ENCODE results near the gene ZBTB1.

ZBTB1 gene, protein sequence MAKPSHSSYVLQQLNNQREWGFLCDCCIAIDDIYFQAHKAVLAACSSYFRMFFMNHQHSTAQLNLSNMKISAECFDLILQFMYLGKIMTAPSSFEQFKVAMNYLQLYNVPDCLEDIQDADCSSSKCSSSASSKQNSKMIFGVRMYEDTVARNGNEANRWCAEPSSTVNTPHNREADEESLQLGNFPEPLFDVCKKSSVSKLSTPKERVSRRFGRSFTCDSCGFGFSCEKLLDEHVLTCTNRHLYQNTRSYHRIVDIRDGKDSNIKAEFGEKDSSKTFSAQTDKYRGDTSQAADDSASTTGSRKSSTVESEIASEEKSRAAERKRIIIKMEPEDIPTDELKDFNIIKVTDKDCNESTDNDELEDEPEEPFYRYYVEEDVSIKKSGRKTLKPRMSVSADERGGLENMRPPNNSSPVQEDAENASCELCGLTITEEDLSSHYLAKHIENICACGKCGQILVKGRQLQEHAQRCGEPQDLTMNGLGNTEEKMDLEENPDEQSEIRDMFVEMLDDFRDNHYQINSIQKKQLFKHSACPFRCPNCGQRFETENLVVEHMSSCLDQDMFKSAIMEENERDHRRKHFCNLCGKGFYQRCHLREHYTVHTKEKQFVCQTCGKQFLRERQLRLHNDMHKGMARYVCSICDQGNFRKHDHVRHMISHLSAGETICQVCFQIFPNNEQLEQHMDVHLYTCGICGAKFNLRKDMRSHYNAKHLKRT

DNA sequence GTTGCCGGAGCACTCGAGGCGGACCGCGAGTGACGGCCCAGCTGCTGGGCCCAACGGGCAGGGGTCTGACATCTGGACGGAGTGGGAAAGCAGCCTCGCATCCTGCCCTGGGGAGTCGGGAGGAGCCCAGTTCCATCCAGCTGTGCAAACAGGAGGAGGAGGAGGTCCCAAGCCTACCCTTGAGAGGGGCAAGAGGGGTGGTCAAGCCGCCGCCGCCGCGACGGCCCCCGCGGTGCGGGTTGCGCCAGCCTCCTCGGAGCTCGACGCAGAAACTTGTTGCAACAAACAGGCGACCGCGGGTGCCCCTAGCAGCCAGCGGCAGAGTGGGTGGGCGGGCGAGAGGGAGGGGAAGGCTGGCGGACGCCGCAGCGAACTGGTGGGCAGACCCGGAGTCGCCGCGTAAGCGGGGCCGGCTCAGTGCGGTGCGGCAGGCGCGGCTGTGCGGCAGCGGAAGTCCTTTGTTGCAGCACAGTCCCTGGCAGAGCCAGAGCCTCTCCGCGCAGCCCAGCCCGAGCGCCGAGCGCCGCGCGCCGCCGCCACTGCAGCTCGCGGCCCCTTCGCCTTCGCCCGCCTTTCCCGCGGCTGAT is at the start of gene ZBTB1:
TSS of gene ZBTB1 (plus strand) at position 461 of the 587 bp plus-strand sequence. CDS start 16,735 bp downstream, outside the sequence.
- Mint-ChIP-seq H3K27me3 (no peaks in the 10 kb centered on the region), H3K9me3 (no peaks in the 10 kb centered on the region), H3K4me3 (peak within 1 kb of the TSS; percentile 98), H3K27ac (peak within 1 kb of the TSS; percentile 100), H3K4me1 (ENCODE audit: low read depth) (peaks cover 76% of the 10 kb centered on the region), H3K36me3 (ENCODE audit: low read depth) (peaks cover 33% of the 10 kb centered on the region)

DNA sequence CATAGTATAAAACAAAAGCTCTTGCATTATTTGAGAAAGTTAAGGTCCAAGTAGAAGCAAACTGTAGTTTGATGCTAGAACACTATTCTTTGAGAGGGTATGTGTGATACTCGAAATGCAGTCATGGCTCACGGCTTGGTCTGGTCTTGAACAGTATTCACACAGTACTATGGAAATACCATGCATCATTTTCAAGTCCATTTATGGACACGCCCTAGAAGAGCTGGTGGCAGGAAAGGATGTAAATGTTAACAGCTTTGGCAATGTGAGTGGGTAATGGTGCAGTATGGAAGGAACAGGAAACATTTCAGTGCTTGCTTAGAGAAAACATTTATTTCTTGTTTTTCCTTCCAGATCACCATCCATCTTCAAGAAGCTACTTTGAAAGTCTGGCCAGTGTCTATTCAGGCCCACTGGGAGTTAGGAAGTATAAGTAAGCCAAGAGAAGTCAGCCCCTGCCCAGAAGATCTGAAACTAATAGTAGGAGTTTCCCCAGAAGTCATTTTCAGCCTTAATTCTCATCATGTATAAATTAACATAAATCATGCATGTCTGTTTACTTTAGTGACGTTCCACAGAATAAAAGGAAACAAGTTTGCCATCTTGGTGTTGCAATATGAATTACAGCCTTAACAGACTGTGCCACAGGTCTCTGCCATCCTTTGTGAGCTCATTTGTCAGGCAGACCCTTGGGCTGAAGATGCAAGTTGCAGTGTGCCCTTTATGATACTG is 45.0 kb upstream of the ZBTB1 start:
- H3K36me3 Mint-ChIP-seq (ENCODE audit: low read depth): peaks cover 56% of the 10 kb centered on the region
- H3K27ac Mint-ChIP-seq: no peak overlapping the region

DNA sequence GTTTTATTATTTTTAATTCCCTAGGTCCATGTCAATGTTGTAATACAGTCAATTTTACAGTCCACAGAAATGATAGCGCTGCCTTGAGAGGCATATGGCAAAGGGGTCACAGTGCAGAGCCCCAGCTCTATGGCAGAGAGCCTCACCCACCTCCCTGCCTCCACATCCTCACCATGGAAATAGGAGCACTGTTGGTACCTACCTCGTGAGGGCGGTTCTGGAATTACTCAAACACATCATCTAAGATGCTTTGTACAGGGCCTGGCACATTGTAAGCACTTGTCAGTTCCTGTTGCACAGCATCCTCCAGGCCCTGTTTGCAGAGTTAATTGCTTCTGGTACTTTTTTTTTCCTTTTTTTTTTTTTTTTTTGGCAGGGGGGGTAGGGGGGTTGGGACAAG is 43.3 kb upstream of the ZBTB1 start:
- Mint-ChIP-seq H3K4me1 (ENCODE audit: low read depth) (peaks cover 35% of the 10 kb centered on the region), H3K4me3 (no peak overlapping the region), H3K36me3 (ENCODE audit: low read depth) (peaks cover 40% of the 10 kb centered on the region), H3K27me3 (no peaks in the 10 kb centered on the region), H3K27ac (no peak overlapping the region), H3K9me3 (no peaks in the 10 kb centered on the region)

More for the DNA sequence above, 45.0 kb upstream of the ZBTB1 start:
- no peaks in the 10 kb centered on the region for H3K27me3 Mint-ChIP-seq
- H3K4me1 Mint-ChIP-seq (ENCODE audit: low read depth): peaks cover 23% of the 10 kb centered on the region
- H3K9me3 Mint-ChIP-seq: no peaks in the 10 kb centered on the region
- H3K4me3 Mint-ChIP-seq: no peak overlapping the region

DNA sequence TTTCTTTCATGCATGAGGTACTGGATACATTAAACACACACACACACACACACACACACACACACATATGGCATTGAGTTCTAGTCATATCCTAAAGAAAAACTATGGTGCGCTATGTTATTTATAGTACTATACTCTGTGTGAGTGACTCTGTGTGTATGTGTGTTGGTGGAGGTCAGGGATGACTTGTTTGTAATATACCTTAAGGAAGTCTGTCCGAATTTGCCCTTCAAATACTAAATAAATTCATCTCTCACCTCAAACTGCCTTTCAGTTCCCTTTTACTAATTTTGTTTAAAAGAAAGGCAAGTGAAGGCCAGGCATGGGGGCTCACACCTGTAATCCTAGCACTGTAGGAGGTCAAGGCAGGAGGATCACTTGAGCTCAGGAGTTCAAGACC is 41.4 kb upstream of the ZBTB1 start:
- peak overlapping the region; percentile 52 for H3K27ac Mint-ChIP-seq

DNA sequence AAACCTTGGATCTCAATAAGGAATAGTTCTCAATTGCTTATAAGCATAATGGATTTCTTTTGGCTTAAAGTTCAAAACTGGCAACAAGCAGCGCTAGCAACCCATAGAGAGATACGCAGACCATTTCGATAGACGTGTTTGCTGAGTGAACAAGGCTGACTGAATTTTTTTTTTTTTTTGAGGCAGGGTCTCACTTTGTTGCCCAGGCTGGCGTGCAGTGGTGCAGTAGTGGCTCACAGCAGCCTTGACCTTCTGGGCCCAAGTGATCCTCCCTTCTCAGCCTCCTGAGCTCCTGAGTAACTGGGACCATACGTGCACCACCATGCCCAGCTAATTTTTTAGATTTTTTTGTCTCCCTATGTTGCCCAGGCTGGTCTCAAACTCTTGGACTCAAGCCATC is 40.7 kb upstream of the ZBTB1 start:
- H3K27ac Mint-ChIP-seq: no peak overlapping the region
- H3K27me3 Mint-ChIP-seq: no peaks in the 10 kb centered on the region
- H3K4me3 Mint-ChIP-seq: peak overlapping the region; percentile 85
- peaks cover 58% of the 10 kb centered on the region for H3K4me1 Mint-ChIP-seq (ENCODE audit: low read depth)
- H3K9me3 Mint-ChIP-seq: no peaks in the 10 kb centered on the region
- H3K36me3 Mint-ChIP-seq (ENCODE audit: low read depth): peaks cover 19% of the 10 kb centered on the region

More for the DNA sequence above, 41.4 kb upstream of the ZBTB1 start:
- Mint-ChIP-seq H3K36me3 (ENCODE audit: low read depth) (peaks cover 26% of the 10 kb centered on the region), H3K4me3 (no peak overlapping the region), H3K9me3 (no peaks in the 10 kb centered on the region), H3K4me1 (ENCODE audit: low read depth) (peaks cover 53% of the 10 kb centered on the region), H3K27me3 (no peaks in the 10 kb centered on the region)

DNA sequence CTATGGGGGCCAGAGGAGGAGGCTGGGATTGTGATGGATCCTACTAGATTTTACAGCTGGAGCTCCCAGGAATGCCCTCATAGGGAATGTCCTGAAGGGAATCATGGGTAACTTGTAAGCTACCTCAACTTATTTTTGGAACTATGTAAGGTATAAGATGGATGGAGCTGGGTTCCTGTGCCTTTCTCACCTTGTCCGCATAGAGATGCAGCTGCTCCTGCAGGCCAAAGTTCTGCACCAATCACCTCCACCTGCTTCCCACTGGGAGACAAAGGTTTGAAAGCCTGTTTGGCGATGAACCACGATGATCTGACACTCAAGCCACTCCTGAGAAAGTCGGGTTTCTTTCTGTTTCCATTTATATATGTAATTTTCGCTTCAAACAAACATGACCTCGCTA is 39.9 kb upstream of the ZBTB1 start:
- Mint-ChIP-seq H3K4me1 (ENCODE audit: low read depth) (peaks cover 54% of the 10 kb centered on the region), H3K27me3 (no peaks in the 10 kb centered on the region)

DNA sequence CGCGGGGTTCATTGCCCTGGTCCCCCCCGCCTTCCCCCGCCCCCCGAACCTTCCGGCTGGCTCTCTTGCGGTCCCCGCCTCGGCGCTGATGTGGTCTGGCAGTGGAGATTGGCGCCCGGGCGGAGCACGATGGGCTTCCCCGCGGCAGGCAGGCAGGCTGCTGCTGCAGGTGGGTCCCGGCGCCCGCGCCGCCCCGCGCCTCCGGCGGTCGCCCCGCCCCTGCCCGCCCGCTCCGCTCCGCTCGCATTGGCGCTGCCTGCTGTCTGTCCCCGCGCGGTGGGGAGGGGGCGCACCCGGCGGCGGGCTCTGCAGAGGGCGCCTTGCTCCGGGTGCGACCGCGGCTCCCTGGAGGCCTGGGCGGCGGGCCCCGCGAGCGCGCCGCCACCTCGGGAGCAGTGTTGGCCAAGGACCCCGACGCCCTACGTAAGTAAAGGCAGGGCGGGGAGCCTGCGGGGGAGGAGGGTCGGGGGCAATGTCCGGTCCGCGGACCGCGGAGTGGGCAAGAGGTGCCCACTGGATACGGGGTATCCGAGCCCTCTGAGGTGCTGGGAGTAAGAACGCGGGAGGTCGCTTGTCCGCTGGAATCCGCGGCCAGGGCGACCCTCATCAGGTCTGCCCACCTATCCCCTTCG is 39.3 kb upstream of the ZBTB1 start, which contains the start of gene AKAP5:
TSS of gene AKAP5 (plus strand) at position 309 of the 632 bp plus-strand sequence. CDS start 2,896 bp downstream, outside the sequence.
- peak within 1 kb of the TSS; percentile 82 for H3K27ac Mint-ChIP-seq

More for the DNA sequence above, 39.9 kb upstream of the ZBTB1 start:
- no peaks in the 10 kb centered on the region for H3K9me3 Mint-ChIP-seq
- peak overlapping the region; percentile 85 for H3K4me3 Mint-ChIP-seq
- H3K27ac Mint-ChIP-seq: peak overlapping the region; percentile 82
- peaks cover 11% of the 10 kb centered on the region for H3K36me3 Mint-ChIP-seq (ENCODE audit: low read depth)

DNA sequence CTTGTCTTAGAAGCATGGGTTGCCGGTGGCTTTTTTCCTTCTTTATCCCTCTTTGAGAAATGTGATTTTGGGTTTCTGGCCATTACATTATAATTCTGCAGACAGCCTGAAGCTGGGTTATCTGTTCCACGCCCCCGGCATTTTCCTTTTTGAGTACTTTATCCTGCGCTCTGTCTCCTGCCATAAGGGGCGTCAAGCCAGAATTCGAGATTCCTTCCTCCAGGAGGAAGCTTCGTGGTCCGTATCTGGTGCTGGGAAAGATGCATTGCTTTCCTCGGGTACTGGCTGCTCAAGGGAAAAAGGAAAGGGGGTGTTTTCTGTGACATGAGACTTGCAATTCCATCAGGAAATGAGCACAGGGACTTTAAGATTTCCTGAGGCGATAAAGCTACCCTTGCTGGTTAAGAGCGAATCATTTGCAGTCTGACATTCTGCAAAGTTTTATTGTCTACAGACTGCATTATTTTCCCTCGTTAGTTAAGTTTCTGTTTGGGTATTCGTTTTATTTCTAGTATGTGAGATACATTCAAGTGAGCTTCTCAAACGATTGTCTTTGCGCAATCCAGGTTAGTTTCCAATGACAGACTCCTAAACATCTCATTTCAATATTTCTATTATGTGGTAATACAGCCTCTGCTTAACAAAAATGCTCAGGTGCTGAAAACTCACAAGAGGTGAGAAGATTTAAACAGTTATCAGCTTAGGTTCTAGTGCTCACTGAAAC is 38.6 kb upstream of the ZBTB1 start:
- Mint-ChIP-seq H3K27ac (peak overlapping the region; percentile 38), H3K27me3 (no peaks in the 10 kb centered on the region), H3K4me3 (peak overlapping the region; percentile 82), H3K36me3 (ENCODE audit: low read depth) (peaks cover 2% of the 10 kb centered on the region), H3K4me1 (ENCODE audit: low read depth) (peaks cover 50% of the 10 kb centered on the region), H3K9me3 (no peaks in the 10 kb centered on the region)

More for the DNA sequence above, 39.3 kb upstream of the ZBTB1 start, which contains the start of gene AKAP5:
- H3K27me3 Mint-ChIP-seq: no peaks in the 10 kb centered on the region
- no peaks in the 10 kb centered on the region for H3K9me3 Mint-ChIP-seq
- H3K4me1 Mint-ChIP-seq (ENCODE audit: low read depth): peaks cover 50% of the 10 kb centered on the region
- H3K4me3 Mint-ChIP-seq: peak within 1 kb of the TSS; percentile 85
- H3K36me3 Mint-ChIP-seq (ENCODE audit: low read depth): peaks cover 5% of the 10 kb centered on the region

DNA sequence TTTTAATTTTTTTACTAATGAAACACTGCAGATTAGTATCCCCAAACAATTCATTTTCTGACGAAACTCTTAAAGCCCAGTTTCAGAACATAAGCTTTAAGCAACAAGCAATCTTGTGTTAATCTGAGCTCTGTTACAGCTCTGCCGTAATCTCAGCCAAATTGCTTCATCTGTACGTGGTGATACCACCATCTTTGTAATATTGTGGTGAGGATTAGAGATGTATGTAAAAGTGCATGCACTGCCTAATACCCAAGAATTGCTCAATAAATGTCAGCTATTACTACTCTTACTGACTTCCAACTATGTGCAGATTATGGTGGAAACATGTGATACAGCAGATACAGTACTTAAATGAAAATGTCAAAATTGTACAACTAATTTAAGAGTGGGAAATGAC is 37.5 kb upstream of the ZBTB1 start:
- Mint-ChIP-seq H3K27me3 (no peaks in the 10 kb centered on the region), H3K4me1 (ENCODE audit: low read depth) (peaks cover 50% of the 10 kb centered on the region), H3K36me3 (ENCODE audit: low read depth) (no peaks in the 10 kb centered on the region), H3K9me3 (no peaks in the 10 kb centered on the region), H3K4me3 (no peak overlapping the region), H3K27ac (no peak overlapping the region)

DNA sequence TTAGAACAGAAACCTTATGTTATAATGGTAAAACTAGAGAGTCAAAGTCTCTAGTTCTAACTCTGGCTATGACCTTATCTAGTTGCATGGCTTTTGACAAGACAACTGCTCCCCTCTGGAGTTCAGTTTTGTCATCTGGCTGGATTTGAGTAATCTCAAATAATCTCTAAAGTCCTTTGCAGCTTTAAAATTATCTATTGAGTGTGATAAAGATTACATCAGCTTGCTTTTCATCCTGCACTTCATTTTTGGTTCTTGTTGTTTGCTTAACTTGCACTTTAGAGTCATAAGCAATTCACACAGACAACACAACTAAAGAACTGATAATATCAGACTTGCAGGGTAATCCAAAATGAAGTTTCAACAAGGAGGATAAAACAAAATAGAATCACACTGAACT is 37.0 kb upstream of the ZBTB1 start:
- H3K4me1 Mint-ChIP-seq (ENCODE audit: low read depth): peaks cover 50% of the 10 kb centered on the region
- H3K27ac Mint-ChIP-seq: no peak overlapping the region
- no peak overlapping the region for H3K4me3 Mint-ChIP-seq

DNA sequence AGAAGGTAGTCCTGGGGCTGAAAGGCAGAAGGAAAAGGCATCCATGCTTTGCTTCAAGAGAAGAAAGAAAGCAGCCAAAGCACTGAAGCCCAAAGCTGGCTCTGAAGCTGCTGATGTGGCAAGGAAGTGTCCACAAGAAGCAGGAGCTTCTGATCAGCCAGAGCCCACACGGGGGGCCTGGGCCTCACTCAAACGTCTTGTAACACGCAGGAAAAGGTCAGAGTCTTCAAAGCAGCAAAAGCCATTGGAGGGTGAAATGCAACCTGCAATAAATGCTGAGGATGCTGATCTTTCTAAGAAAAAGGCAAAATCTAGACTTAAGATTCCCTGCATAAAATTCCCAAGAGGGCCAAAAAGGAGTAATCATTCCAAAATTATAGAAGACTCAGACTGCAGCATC is 36.1 kb upstream of the ZBTB1 start:
- Mint-ChIP-seq H3K4me1 (ENCODE audit: low read depth) (peaks cover 46% of the 10 kb centered on the region), H3K27ac (no peak overlapping the region), H3K4me3 (no peak overlapping the region), H3K27me3 (no peaks in the 10 kb centered on the region), H3K36me3 (ENCODE audit: low read depth) (no peaks in the 10 kb centered on the region), H3K9me3 (no peaks in the 10 kb centered on the region)

More for the DNA sequence above, 37.0 kb upstream of the ZBTB1 start:
- H3K36me3 Mint-ChIP-seq (ENCODE audit: low read depth): no peaks in the 10 kb centered on the region
- no peaks in the 10 kb centered on the region for H3K27me3 Mint-ChIP-seq
- no peaks in the 10 kb centered on the region for H3K9me3 Mint-ChIP-seq

DNA sequence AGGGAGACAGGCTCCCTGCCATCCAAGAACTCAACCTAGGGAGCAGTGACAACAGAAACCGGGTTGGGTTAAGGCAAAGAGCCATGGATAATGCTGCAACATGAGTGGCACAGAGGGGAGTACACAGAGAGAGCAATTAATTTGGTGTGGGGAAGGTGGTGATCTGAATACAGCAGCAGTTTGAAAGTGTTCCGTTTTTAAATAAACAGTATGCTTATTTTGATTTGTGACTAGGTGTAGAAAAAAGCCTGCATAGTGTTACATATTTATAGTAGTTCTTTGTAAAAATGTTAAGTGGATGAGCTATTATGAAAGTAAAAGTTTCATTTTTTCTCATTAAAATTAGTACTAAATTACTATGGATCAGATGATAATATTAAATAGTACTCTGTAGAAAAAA is 30.5 kb upstream of the ZBTB1 start:
- Mint-ChIP-seq H3K4me1 (ENCODE audit: low read depth) (peaks cover 20% of the 10 kb centered on the region), H3K27ac (peak overlapping the region; percentile 85), H3K36me3 (ENCODE audit: low read depth) (no peaks in the 10 kb centered on the region), H3K27me3 (no peaks in the 10 kb centered on the region), H3K4me3 (no peak overlapping the region), H3K9me3 (no peaks in the 10 kb centered on the region)

DNA sequence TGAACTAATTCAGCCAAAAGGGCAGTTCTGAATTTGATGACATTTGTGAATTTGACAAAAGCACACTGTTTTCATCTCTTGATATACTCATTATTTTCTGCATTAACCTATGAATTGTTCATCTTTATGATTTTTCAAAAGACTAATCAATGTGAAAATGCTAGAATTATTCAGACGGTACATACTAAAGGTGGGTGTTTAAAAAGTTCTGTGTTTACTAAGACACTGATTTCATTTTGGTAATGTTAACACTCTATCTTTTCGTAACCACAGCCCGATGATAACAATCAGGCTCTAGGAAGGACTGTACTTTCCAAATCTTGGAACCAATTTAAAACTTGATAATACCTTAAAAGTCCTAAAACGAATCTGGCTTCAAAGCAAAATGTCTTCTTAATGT is 29.9 kb upstream of the ZBTB1 start:
- Mint-ChIP-seq H3K9me3 (no peaks in the 10 kb centered on the region), H3K4me3 (no peak overlapping the region), H3K27me3 (no peaks in the 10 kb centered on the region), H3K36me3 (ENCODE audit: low read depth) (peaks cover 3% of the 10 kb centered on the region), H3K4me1 (ENCODE audit: low read depth) (peaks cover 18% of the 10 kb centered on the region), H3K27ac (no peak overlapping the region)

All from stimulated activated naive CD8-positive, alpha-beta T cell treated with anti-CD3 and anti-CD28 coated beads, Interleukin-15, Interleukin-2, amounts not matched to agents 100 ng/mL and 50 ng/mL, for 24 hours (primary cell).